Measurements from ENCODE around the gene DZIP1.
"Not testable (repeated sequence)": the region's sequence is repeated elsewhere in the genome, so short reads cannot be mapped to it uniquely, and the experiment has no call there.

Gene DZIP1

DNA sequence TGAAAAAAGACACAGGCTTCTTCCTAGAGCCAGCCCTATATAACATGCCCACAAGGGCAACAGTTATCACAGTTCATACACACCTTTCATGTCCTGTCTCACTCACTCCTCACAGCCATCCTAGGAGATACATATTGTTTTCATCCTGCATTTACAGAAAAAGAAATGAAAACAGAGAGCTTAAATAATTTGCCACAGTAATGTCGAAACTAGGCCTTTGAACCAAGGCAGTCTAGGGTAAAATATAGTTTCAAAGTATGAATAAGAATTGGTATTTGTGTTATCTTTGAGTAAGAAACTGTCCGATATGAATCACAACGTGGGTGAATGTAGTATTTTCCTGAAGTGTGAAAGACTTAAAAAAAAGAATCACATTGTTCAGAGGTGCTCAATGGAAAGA lies 65.2 kb downstream of the DZIP1 start:
- no peak overlapping the region for H3K4me3 ChIP-seq (ENCODE audit: insufficient read depth, low read depth, low read length)
- WGBS, 2 experiments = 96 to 97% methylated on average over 3 of the region's 3 CpGs
- no peaks in the 10 kb centered on the region for H3K4me1 ChIP-seq (ENCODE audit: control insufficient read depth, insufficient read depth, low read length)
- peaks cover 19% of the 10 kb centered on the region for H3K36me3 ChIP-seq (ENCODE audit: control insufficient read depth, insufficient read depth, low read length)
- H3K27ac ChIP-seq (ENCODE audit: insufficient read depth, low read depth, low read length, poor library complexity, severe bottlenecking) = no peak overlapping the region
- no peaks in the 10 kb centered on the region for H3K9me3 ChIP-seq (ENCODE audit: control insufficient read depth, low read length)
- H3K27me3 ChIP-seq (ENCODE audit: control insufficient read depth, insufficient read depth, low read length, poor library complexity, severe bottlenecking) = no peaks in the 10 kb centered on the region

DNA sequence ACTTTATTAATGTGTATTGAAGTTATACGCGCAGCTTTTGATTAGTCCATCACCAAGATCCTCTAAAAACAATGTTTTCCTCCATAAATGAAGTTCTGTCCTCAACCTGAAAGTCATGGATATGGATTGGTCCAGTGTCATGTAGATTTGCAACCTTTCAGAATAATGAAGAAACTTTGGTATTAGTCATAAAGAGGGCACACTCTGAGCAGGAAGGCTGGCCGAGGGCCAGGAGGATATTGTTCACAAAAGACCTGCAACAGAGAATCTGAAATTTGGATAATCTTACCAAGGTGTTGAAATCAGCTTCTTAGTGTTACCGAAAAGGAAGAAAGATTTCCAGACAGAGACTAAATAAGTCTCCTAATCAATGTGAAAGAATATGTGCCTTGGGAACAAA lies 71.3 kb downstream of the DZIP1 start:
- no peaks in the 10 kb centered on the region for H3K9me3 ChIP-seq (ENCODE audit: control insufficient read depth, low read length)
- peaks cover 4% of the 10 kb centered on the region for H3K4me1 ChIP-seq (ENCODE audit: control insufficient read depth, insufficient read depth, low read length)
- H3K27ac ChIP-seq (ENCODE audit: insufficient read depth, low read depth, low read length, poor library complexity, severe bottlenecking) = no peak overlapping the region
- peaks cover 4% of the 10 kb centered on the region for H3K36me3 ChIP-seq (ENCODE audit: control insufficient read depth, insufficient read depth, low read length)
- H3K4me3 ChIP-seq (ENCODE audit: insufficient read depth, low read depth, low read length) = no peak overlapping the region
- 90 to 94% methylated on average over 2 of the region's 4 CpGs for WGBS, 2 experiments
- no peaks in the 10 kb centered on the region for H3K27me3 ChIP-seq (ENCODE audit: control insufficient read depth, insufficient read depth, low read length, poor library complexity, severe bottlenecking)

DNA sequence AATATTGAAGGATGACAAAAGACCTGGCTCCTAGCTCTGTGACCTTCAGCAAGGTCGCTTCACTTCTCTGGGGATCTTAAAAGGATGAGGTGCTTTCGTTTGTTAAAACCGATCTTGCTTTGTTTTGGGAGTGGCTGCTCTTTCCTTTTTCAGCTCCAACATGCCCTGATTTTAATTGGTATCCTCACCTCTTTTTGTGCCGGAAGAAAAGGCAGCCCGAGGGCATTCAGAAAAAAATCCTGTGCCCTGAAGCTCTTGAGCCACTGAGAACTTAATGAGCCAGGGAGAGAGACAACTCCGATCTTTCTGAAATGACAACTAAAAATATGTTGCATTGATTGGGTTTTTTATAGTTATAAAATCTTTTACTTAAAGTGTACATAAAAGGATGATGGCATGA lies 72.6 kb downstream of the DZIP1 start:
- H3K27ac ChIP-seq (ENCODE audit: insufficient read depth, low read depth, low read length, poor library complexity, severe bottlenecking) = no peak overlapping the region
- H3K4me1 ChIP-seq (ENCODE audit: control insufficient read depth, insufficient read depth, low read length) = peaks cover 4% of the 10 kb centered on the region
- H3K27me3 ChIP-seq (ENCODE audit: control insufficient read depth, insufficient read depth, low read length, poor library complexity, severe bottlenecking) = no peaks in the 10 kb centered on the region
- WGBS, 2 experiments = 47 to 62% methylated on average over 6 of the region's 6 CpGs
- H3K36me3 ChIP-seq (ENCODE audit: control insufficient read depth, insufficient read depth, low read length) = no peaks in the 10 kb centered on the region
- no peak overlapping the region for H3K4me3 ChIP-seq (ENCODE audit: insufficient read depth, low read depth, low read length)
- H3K9me3 ChIP-seq (ENCODE audit: control insufficient read depth, low read length) = no peaks in the 10 kb centered on the region

DNA sequence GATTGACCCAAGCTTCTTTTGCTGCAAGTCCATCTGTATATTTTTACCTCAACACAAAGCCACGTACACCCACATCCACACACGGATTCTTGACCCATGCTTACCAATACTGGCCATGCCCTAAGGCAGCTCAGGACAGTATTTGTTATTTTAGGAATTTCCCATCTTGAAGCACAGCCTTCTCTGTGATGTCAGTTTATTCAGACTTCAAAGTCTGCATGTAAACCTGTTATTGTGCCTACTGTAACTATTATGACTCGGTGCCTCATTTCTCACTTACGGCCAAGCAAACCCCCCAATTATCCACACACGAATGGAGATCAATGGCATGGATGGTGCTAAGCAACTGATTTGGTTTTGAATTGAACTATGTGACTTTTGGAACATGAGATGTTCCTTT lies 74.5 kb downstream of the DZIP1 start:
- 90 to 93% methylated on average over 3 to 5 of the region's 5 CpGs for WGBS, 2 experiments
- no peak overlapping the region for H3K4me3 ChIP-seq (ENCODE audit: insufficient read depth, low read depth, low read length)
- peaks cover 4% of the 10 kb centered on the region for H3K4me1 ChIP-seq (ENCODE audit: control insufficient read depth, insufficient read depth, low read length)
- no peaks in the 10 kb centered on the region for H3K27me3 ChIP-seq (ENCODE audit: control insufficient read depth, insufficient read depth, low read length, poor library complexity, severe bottlenecking)
- no peaks in the 10 kb centered on the region for H3K36me3 ChIP-seq (ENCODE audit: control insufficient read depth, insufficient read depth, low read length)
- no peaks in the 10 kb centered on the region for H3K9me3 ChIP-seq (ENCODE audit: control insufficient read depth, low read length)
- no peak overlapping the region for H3K27ac ChIP-seq (ENCODE audit: insufficient read depth, low read depth, low read length, poor library complexity, severe bottlenecking)

DNA sequence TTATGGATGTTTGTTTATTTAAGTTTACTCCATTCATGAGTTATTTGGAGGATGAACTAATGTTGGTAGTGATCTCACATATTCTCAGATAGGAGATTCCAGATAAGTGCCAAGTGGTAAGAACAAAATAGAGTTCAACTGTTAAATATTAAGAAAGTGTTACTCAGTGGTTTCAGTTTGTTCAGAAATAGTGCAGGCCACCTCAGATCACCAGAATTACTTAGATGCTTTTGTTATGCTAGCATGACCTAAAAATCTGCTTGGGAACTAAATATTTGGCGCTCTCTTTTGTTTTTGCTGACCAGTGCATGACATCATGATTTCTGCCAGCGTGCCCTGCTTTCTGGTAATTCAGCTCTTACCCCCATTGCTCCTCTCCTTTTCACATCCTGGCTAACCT lies 76.4 kb downstream of the DZIP1 start:
- Histone ChIP-seq H3K4me1 (ENCODE audit: control insufficient read depth, insufficient read depth, low read length) (peaks cover 4% of the 10 kb centered on the region), H3K27ac (ENCODE audit: insufficient read depth, low read depth, low read length, poor library complexity, severe bottlenecking) (no peak overlapping the region), H3K4me3 (ENCODE audit: insufficient read depth, low read depth, low read length) (no peak overlapping the region), H3K9me3 (ENCODE audit: control insufficient read depth, low read length) (no peaks in the 10 kb centered on the region), H3K27me3 (ENCODE audit: control insufficient read depth, insufficient read depth, low read length, poor library complexity, severe bottlenecking) (no peaks in the 10 kb centered on the region), H3K36me3 (ENCODE audit: control insufficient read depth, insufficient read depth, low read length) (no peaks in the 10 kb centered on the region)
- 95 to 98% methylated on average over 2 of the region's 2 CpGs for WGBS, 2 experiments

DNA sequence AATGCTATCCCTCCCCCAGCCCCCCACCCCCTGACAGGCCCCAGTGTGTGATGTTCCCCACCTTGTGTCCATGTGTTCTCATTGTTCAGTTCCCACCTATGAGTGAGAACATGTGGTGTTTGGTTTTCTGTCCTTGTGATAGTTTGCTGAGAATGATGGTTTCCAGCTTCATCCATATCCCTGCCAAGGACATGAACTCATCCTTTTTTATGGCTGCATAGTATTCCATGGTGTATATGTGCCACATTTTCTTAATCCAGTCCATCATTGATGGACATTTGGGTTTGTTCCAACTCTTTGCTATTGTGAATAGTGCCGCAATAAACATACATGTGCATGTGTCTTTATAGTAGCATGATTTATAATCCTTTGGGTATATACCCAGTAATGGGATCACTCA lies 78.7 kb downstream of the DZIP1 start:
- H3K27ac ChIP-seq (ENCODE audit: insufficient read depth, low read depth, low read length, poor library complexity, severe bottlenecking); H3K36me3 ChIP-seq (ENCODE audit: control insufficient read depth, insufficient read depth, low read length); H3K4me3 ChIP-seq (ENCODE audit: insufficient read depth, low read depth, low read length); H3K9me3 ChIP-seq (ENCODE audit: control insufficient read depth, low read length); H3K4me1 ChIP-seq (ENCODE audit: control insufficient read depth, insufficient read depth, low read length); H3K27me3 ChIP-seq (ENCODE audit: control insufficient read depth, insufficient read depth, low read length, poor library complexity, severe bottlenecking): not testable (repeated sequence)
- WGBS, 2 experiments = 100% methylated on average over 1 of the region's 1 CpG; no CpG with 5 or more reads in 1 of the 2 experiments

DNA sequence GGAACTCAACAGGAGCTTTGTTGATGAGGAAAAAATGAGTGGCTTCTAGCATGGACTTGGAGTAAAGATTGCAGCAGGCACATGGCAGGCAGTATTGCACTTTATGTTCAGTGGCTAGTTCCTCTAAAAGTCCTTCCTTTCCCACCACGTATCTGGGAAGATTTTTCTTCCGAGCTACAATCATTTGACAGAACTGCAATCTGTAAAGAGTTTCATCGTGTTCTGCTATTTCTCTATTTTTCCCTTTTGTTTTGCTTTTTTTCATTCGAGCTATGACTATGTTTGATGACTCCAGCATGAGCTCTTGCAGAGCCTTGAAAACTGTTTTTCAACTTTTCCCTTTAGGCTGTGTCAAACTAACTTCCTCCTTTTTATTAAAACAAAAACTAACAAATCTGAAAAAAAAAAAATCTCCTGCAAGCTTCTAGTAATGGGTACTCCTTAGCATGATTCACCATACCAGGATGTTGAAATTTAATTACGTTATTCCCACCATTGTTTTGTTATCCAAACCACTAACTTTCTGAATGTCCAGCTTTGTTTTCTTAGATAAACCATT lies 79.7 kb downstream of the DZIP1 start:
- H3K4me3 ChIP-seq (ENCODE audit: insufficient read depth, low read depth, low read length) = no peak overlapping the region
- WGBS, 2 experiments = 75 to 77% methylated on average over 5 of the region's 5 CpGs
- no peak overlapping the region for H3K27ac ChIP-seq (ENCODE audit: insufficient read depth, low read depth, low read length, poor library complexity, severe bottlenecking)
- no peaks in the 10 kb centered on the region for H3K9me3 ChIP-seq (ENCODE audit: control insufficient read depth, low read length)
- H3K36me3 ChIP-seq (ENCODE audit: control insufficient read depth, insufficient read depth, low read length) = no peaks in the 10 kb centered on the region
- no peaks in the 10 kb centered on the region for H3K27me3 ChIP-seq (ENCODE audit: control insufficient read depth, insufficient read depth, low read length, poor library complexity, severe bottlenecking)
- no peaks in the 10 kb centered on the region for H3K4me1 ChIP-seq (ENCODE audit: control insufficient read depth, insufficient read depth, low read length)

DNA sequence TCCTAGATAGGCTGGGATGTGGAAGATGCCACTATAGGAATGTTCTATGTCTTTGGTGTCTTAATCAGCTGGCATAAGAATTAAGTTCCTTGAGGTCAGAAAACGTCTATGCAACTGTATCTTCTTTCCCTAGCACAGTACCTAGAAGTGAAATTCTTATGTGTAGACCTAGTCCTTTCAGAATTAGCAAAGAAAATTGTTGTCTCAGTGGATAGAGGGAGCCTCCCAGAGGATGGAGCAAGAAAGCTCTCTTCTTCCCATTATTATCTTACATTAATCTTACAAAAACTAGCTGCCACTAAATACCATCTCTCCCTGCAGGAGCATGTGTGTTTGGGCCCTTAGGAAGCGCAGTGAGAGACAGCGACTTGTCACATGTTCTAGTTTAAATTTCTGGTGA lies 80.4 kb downstream of the DZIP1 start:
- no peak overlapping the region for H3K4me3 ChIP-seq (ENCODE audit: insufficient read depth, low read depth, low read length)
- no peaks in the 10 kb centered on the region for H3K4me1 ChIP-seq (ENCODE audit: control insufficient read depth, insufficient read depth, low read length)
- H3K27ac ChIP-seq (ENCODE audit: insufficient read depth, low read depth, low read length, poor library complexity, severe bottlenecking) = no peak overlapping the region
- 77 to 83% methylated on average over 3 of the region's 3 CpGs for WGBS, 2 experiments
- no peaks in the 10 kb centered on the region for H3K27me3 ChIP-seq (ENCODE audit: control insufficient read depth, insufficient read depth, low read length, poor library complexity, severe bottlenecking)
- no peaks in the 10 kb centered on the region for H3K36me3 ChIP-seq (ENCODE audit: control insufficient read depth, insufficient read depth, low read length)
- no peaks in the 10 kb centered on the region for H3K9me3 ChIP-seq (ENCODE audit: control insufficient read depth, low read length)

DNA sequence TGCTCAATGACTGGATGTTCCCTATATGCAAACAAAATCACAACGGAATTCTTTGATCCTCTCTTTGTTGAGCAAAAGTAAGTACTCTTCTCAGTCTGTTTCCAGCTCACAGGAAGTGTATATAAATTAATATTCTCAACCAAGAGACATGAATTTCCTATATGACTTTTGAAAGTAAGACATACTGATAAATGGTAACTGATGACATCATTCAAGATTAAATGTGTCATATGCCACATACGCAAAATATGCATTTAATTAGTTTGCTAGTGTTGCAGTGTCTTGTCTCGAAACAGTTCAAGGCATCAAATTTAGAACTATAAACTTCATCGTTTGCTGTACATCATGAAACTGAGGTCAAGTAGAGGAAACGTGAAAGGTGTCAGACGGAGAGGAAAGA lies 84.1 kb downstream of the DZIP1 start:
- H3K4me3 ChIP-seq (ENCODE audit: insufficient read depth, low read depth, low read length) = no peak overlapping the region
- WGBS, 2 experiments = 93 to 97% methylated on average over 6 of the region's 6 CpGs
- no peaks in the 10 kb centered on the region for H3K4me1 ChIP-seq (ENCODE audit: control insufficient read depth, insufficient read depth, low read length)
- no peak overlapping the region for H3K27ac ChIP-seq (ENCODE audit: insufficient read depth, low read depth, low read length, poor library complexity, severe bottlenecking)
- H3K9me3 ChIP-seq (ENCODE audit: control insufficient read depth, low read length) = no peaks in the 10 kb centered on the region
- no peaks in the 10 kb centered on the region for H3K27me3 ChIP-seq (ENCODE audit: control insufficient read depth, insufficient read depth, low read length, poor library complexity, severe bottlenecking)
- H3K36me3 ChIP-seq (ENCODE audit: control insufficient read depth, insufficient read depth, low read length) = no peaks in the 10 kb centered on the region

DNA sequence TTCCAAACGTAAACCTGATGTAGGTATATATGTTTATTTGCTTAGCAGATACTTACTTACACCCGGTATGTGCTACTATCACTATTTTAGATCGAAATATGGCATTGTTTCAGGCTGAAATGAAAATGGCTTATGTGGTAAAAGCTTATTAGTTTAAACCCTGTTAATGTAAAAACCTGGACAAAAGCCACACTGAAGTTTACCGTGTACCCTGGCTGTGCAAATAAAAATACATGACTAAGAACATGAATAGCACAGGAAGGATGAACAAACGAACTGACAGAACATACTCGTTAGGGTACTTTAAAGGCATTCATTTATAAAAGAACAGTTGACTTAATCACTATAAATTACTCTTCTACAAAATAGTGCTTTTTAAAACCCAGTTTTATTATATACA lies 85.4 kb downstream of the DZIP1 start:
- Histone ChIP-seq H3K9me3 (ENCODE audit: control insufficient read depth, low read length) (no peaks in the 10 kb centered on the region), H3K4me1 (ENCODE audit: control insufficient read depth, insufficient read depth, low read length) (no peaks in the 10 kb centered on the region), H3K27me3 (ENCODE audit: control insufficient read depth, insufficient read depth, low read length, poor library complexity, severe bottlenecking) (peaks cover 9% of the 10 kb centered on the region), H3K36me3 (ENCODE audit: control insufficient read depth, insufficient read depth, low read length) (no peaks in the 10 kb centered on the region), H3K27ac (ENCODE audit: insufficient read depth, low read depth, low read length, poor library complexity, severe bottlenecking) (no peak overlapping the region), H3K4me3 (ENCODE audit: insufficient read depth, low read depth, low read length) (no peak overlapping the region)
- WGBS, 2 experiments = 93 to 96% methylated on average over 5 to 6 of the region's 6 CpGs

DNA sequence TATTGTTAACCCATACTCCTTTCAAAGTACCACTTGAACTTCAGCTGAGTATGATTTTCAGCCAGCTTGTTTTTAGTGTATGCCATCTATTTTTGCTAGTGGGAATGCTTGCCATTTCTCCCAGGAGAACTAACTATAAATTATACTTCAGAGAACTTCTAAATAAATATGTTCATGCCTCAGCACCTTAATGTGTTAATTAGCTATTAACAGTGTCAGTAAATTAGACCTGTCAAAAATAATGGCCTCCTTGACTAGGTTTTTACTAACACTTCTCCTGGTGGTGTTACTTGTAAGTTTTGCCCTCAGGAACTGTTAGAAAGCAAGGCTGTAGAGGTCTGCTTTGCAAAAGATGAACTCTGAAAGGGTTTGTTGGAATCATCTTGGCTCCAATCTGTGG lies 87.5 kb downstream of the DZIP1 start:
- no peak overlapping the region for H3K4me3 ChIP-seq (ENCODE audit: insufficient read depth, low read depth, low read length)
- no peaks in the 10 kb centered on the region for H3K9me3 ChIP-seq (ENCODE audit: control insufficient read depth, low read length)
- no peaks in the 10 kb centered on the region for H3K36me3 ChIP-seq (ENCODE audit: control insufficient read depth, insufficient read depth, low read length)
- H3K4me1 ChIP-seq (ENCODE audit: control insufficient read depth, insufficient read depth, low read length) = no peaks in the 10 kb centered on the region
- peaks cover 30% of the 10 kb centered on the region for H3K27me3 ChIP-seq (ENCODE audit: control insufficient read depth, insufficient read depth, low read length, poor library complexity, severe bottlenecking)
- H3K27ac ChIP-seq (ENCODE audit: insufficient read depth, low read depth, low read length, poor library complexity, severe bottlenecking) = no peak overlapping the region

Measured in ectodermal cell (in vitro differentiated cells).